Measurements from ENCODE around the gene ITGA5.

The ITGA5 gene

GRCh38 chr12:54350743-54351142 lies 68.3 kb downstream of the ITGA5 start:
- TF ChIP-seq, protein P1, sequence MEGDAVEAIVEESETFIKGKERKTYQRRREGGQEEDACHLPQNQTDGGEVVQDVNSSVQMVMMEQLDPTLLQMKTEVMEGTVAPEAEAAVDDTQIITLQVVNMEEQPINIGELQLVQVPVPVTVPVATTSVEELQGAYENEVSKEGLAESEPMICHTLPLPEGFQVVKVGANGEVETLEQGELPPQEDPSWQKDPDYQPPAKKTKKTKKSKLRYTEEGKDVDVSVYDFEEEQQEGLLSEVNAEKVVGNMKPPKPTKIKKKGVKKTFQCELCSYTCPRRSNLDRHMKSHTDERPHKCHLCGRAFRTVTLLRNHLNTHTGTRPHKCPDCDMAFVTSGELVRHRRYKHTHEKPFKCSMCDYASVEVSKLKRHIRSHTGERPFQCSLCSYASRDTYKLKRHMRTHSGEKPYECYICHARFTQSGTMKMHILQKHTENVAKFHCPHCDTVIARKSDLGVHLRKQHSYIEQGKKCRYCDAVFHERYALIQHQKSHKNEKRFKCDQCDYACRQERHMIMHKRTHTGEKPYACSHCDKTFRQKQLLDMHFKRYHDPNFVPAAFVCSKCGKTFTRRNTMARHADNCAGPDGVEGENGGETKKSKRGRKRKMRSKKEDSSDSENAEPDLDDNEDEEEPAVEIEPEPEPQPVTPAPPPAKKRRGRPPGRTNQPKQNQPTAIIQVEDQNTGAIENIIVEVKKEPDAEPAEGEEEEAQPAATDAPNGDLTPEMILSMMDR (IDR thresholded peaks at IDR 0.05): no peak
- peaks cover 37% of the 10 kb centered on the region for H3K36me3 Mint-ChIP-seq (ENCODE audit: low read depth)
- peak overlapping the region; percentile 60 for H3K4me3 Mint-ChIP-seq
- DNase-seq: no peak
- H3K9me3 Mint-ChIP-seq: no peaks in the 10 kb centered on the region
- H3K4me1 Mint-ChIP-seq: peaks cover 18% of the 10 kb centered on the region
- H3K27ac Mint-ChIP-seq: peak overlapping the region; percentile 99
- peaks cover 3% of the 10 kb centered on the region for H3K27me3 Mint-ChIP-seq (ENCODE audit: low read depth, poor library complexity)

DNA sequence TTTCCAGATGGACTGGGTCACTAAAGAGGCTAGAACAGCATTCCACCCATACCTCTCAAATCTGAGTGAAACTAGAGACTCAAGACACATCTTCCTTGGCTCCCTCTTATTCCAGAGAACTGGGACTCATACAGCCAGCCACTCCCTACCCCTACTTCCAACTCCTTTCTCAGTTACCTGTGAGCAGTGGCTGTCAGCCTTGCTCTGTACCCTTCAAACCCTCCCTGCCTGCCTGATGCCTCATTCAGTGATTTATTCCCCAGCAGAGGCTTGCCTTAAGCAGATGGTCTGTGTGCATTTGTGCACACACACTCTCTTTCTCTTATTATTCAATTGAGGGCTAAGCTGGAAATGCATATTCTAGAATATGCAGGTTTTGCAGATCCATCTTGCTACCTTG lies 69.4 kb downstream of the ITGA5 start:
- H3K36me3 Mint-ChIP-seq (ENCODE audit: low read depth): peaks cover 46% of the 10 kb centered on the region
- DNase-seq: no peak
- TF ChIP-seq, protein P1 (IDR thresholded peaks at IDR 0.05): no peak
- peaks cover under 1% of the 10 kb centered on the region for H3K27me3 Mint-ChIP-seq (ENCODE audit: low read depth, poor library complexity)
- H3K4me1 Mint-ChIP-seq: peaks cover 26% of the 10 kb centered on the region
- H3K27ac Mint-ChIP-seq: peak overlapping the region; percentile 99
- H3K4me3 Mint-ChIP-seq: peak overlapping the region; percentile 38
- H3K9me3 Mint-ChIP-seq: no peaks in the 10 kb centered on the region

DNA sequence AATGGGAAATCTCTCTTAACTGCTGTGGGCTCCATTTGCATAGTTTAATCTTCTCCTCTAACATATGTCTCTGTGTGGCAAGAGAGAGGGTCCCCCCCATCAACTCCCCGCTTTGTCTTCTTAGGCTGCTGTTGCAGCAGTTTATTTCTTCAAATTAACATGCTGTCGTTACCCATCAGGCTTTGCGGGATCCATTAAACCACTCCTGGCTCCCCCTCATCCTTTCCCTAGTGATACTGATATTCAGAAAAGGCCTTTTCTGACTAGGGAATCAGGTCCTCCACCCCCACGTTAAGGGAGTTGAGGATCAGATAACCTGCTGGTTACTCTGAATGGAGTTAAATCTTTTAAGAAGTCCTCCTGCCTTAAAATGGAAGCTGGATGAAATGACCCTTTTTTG lies 70.0 kb downstream of the ITGA5 start:
- no peaks in the 10 kb centered on the region for H3K9me3 Mint-ChIP-seq
- DNase-seq: no peak
- peaks cover 26% of the 10 kb centered on the region for H3K4me1 Mint-ChIP-seq
- no peaks in the 10 kb centered on the region for H3K27me3 Mint-ChIP-seq (ENCODE audit: low read depth, poor library complexity)
- peak overlapping the region; percentile 99 for H3K27ac Mint-ChIP-seq
- no peak overlapping the region for H3K4me3 Mint-ChIP-seq
- TF ChIP-seq, protein P1 (IDR thresholded peaks at IDR 0.05): no peak
- peaks cover 48% of the 10 kb centered on the region for H3K36me3 Mint-ChIP-seq (ENCODE audit: low read depth)

Data from nephron progenitor cell (in vitro differentiated cells).